SK-N-SH (cell line): ENCODE data around the gene MRPL2. TPM values are rescaled to one million over a fixed set of nuclear protein-coding genes. Genes with fewer than 3 reads are reported as not detected.

ENCODE experiments used
- CHD2 ChIP-seq: fragments of 150-350 bp; IDR thresholded peaks from 2 replicates; pipeline ENCODE4 v1.6.1; 2018; ENCODE audit warnings: low read length; ENCODE audit not compliant: partially characterized antibody
- CTCF ChIP-seq: fragments of 200-600 bp; sonication (generic); IDR thresholded peaks from 2 replicates; pipeline ENCODE4 v1.6.1; 2017; ENCODE audit warnings: antibody characterized with exemption, mild to moderate bottlenecking, moderate library complexity
- EZH2phosphoT487 ChIP-seq: fragments of 200-600 bp; sonication (generic); IDR thresholded peaks from 2 replicates; pipeline ENCODE4 v1.6.1; 2017; ENCODE audit warnings: low read depth, mixed run types, mild to moderate bottlenecking, antibody characterized with exemption, moderate library complexity, borderline replicate concordance
- FOXM1 ChIP-seq: IDR thresholded peaks from 2 replicates; pipeline ENCODE4 v1.4.0; 2012; ENCODE audit warnings: low read depth, mild to moderate bottlenecking
- GABPA ChIP-seq: IDR thresholded peaks from 2 replicates; pipeline ENCODE4 v1.4.0; 2012; ENCODE audit warnings: low read depth, mild to moderate bottlenecking
- GATA2 ChIP-seq: sonication (generic); formaldehyde crosslinking; IDR thresholded peaks from 2 replicates; pipeline ENCODE4 v1.5.0; 2020; ENCODE audit warnings: mild to moderate bottlenecking, missing genetic modification reagents
- JUND ChIP-seq: IDR thresholded peaks from 2 replicates; pipeline ENCODE4 v1.4.0; 2012
- MAX ChIP-seq: IDR thresholded peaks from 2 replicates; pipeline ENCODE4 v1.4.0; 2012; ENCODE audit warnings: low read depth
- NFIC ChIP-seq: IDR thresholded peaks from 2 replicates; pipeline ENCODE4 v1.4.0; 2012; ENCODE audit warnings: borderline replicate concordance
- NRF1 ChIP-seq: IDR thresholded peaks from 2 replicates; pipeline ENCODE4 v1.6.1; 2012; ENCODE audit warnings: low read depth, mild to moderate bottlenecking, low read length
- RCOR1 ChIP-seq: fragments of 150-350 bp; IDR thresholded peaks from 2 replicates; pipeline ENCODE4 v1.6.1; 2017; ENCODE audit warnings: antibody characterized with exemption, low read length
- REST ChIP-seq: IDR thresholded peaks from 2 replicates; pipeline ENCODE4 v1.6.1; 2012; ENCODE audit warnings: mild to moderate bottlenecking, low read depth, low read length, moderate library complexity
- RXRA ChIP-seq: IDR thresholded peaks from 2 replicates; pipeline ENCODE4 v1.4.0; 2012; ENCODE audit warnings: low read depth, mild to moderate bottlenecking, borderline replicate concordance
- SIN3A ChIP-seq: IDR thresholded peaks from 2 replicates; pipeline ENCODE4 v1.6.1; 2012; ENCODE audit warnings: low read depth, mild to moderate bottlenecking, low read length, moderate library complexity, borderline replicate concordance
- SMC3 ChIP-seq: IDR thresholded peaks from 2 replicates; pipeline ENCODE4 v1.6.1; 2012; ENCODE audit warnings: low read depth, low read length, improper control_type of control experiment
- TAF1 ChIP-seq: IDR thresholded peaks from 2 replicates; pipeline ENCODE4 v1.6.1; 2012; ENCODE audit warnings: low read depth, mild to moderate bottlenecking, low read length, moderate library complexity, borderline replicate concordance
- TCF12 ChIP-seq: IDR thresholded peaks from 2 replicates; pipeline ENCODE4 v1.4.0; 2012
- USF1 ChIP-seq: IDR thresholded peaks from 2 replicates; pipeline ENCODE4 v1.4.0; 2012; ENCODE audit warnings: low read depth, borderline replicate concordance
- USF2 ChIP-seq: fragments of 150-350 bp; IDR thresholded peaks from 2 replicates; pipeline ENCODE4 v1.6.1; 2017; ENCODE audit warnings: antibody characterized with exemption, low read length, low read depth, borderline replicate concordance
- ZBTB33 ChIP-seq: IDR thresholded peaks from 2 replicates; pipeline ENCODE4 v1.4.0; 2012; ENCODE audit warnings: low read depth, borderline replicate concordance
- polyA plus RNA-seq, 3 experiments: library from polyadenylated mRNA; depleted of rRNA; stranded (reverse); fragments of >200 nt; gene quantifications; 2 replicates each; pipeline ENCODE4 v1.2.3, GENCODE V29; 2012

The MRPL2 gene
- polyA plus RNA-seq, 1 of the 3 experiments (the other 2 are of a cell fraction), result 64.7 TPM

- TF ChIP-seq SIN3A (no peak), TCF12 (peak; percentile 55), ZBTB33 (no peak), RXRA (no peak), CHD2 (no peak), MAX (peak; percentile 46; the same call in 1 of the 2 replicates), USF2 (no peak), FOXM1 (no peak), EZH2phosphoT487 (no peak), TAF1 (no peak), GATA2 (CRISPR knock-in tag) (no peak), CTCF (no peak), REST (no peak), SMC3 (no peak), GABPA (no peak), RCOR1 (no peak), NFIC (peak; percentile 79), JUND (peak; percentile 60; the same call in 1 of the 2 replicates), USF1 (no peak), NRF1 (no peak)
Observed at GRCh38 chr6:43096451-43097097, 37.3 kb upstream of the MRPL2 start (continued).
